Lower leg skin (tissue), 4 donors: ENCODE data around the gene MS4A5. TPM values are rescaled to one million over a fixed set of nuclear protein-coding genes. Genes with fewer than 3 reads are reported as not detected.

Experiments used
- DNase-seq, 2 donors: peaks; one replicate each; pipeline ENCODE4 v3.0.0-alpha.2; 2019; ENCODE audit warnings: low spot score in 2 of 2
- H3K4me3 ChIP-seq: fragments of 200-600 bp; sonication (generic); 2 replicates; pipeline ENCODE4 v1.5.1; 2017; ENCODE audit warnings: mild to moderate bottlenecking, low read depth; ENCODE audit not compliant: poor library complexity, severe bottlenecking
- CTCF ChIP-seq, 3 donors: fragments of 450-650 bp; IDR thresholded peaks; one replicate each; pipeline ENCODE4 v1.5.1; 2016; ENCODE audit warnings: antibody characterized with exemption in 3 of 3, mild to moderate bottlenecking in 3 of 3, moderate library complexity in 2 of 3
- POLR2A ChIP-seq, 2 donors: fragments of 450-650 bp; IDR thresholded peaks; one replicate each; pipeline ENCODE4 v1.6.1; 2016 to 2017; ENCODE audit warnings: antibody characterized with exemption in 2 of 2, mild to moderate bottlenecking in 1 of 2, moderate library complexity in 1 of 2
- WGBS, 2 donors: methylation state at CpG; one replicate each; pipeline ENCODE4 v1.1.5; 2018; 5-methylcytosine and 5-hydroxymethylcytosine counted together
- intact Hi-C: fragments of 100-400 bp; cut with DNase I; formaldehyde crosslinking; loops from one replicate; pipeline ENCODE4 v1.15.0; 2023; ENCODE audit warnings: low total_unique reads
- total RNA-seq, 4 donors: library from RNA; depleted of rRNA; stranded (reverse); fragments of >200 nt; gene quantifications; one replicate each; pipeline ENCODE4 v1.1.0, GENCODE V29; 2016

Gene MS4A5
- total RNA-seq, 4 donors from 2014 or later, result not detected

- intact Hi-C loops, result no loop called here
- no peak for TF ChIP-seq POLR2A (IDR thresholded peaks at IDR 0.05)
- no peak for TF ChIP-seq CTCF (IDR thresholded peaks at IDR 0.05)
- no peak for DNase-seq
- H3K4me3 ChIP-seq, result no peak overlapping the region
Measured at GRCh38 chr11:60454212-60454611, 24.8 kb downstream of the MS4A5 start.

GRCh38 chr11:60455531-60456042 lies 26.2 kb downstream of the MS4A5 start, which contains the start of gene MS4A1:
Gene MS4A1, plus strand, starts transcription at chr11:60455847. Its CDS starts 6,528 bp downstream, at chr11:60462375.
- DNase-seq, result no peak
- TF ChIP-seq POLR2A (IDR thresholded peaks at IDR 0.05), result no peak
- no peak for TF ChIP-seq CTCF (IDR thresholded peaks at IDR 0.05)
- no peak within 1 kb of the TSS for H3K4me3 ChIP-seq
- 64 to 66% methylated on average over 4 of the region's 4 CpGs for WGBS, 2 donors
- intact Hi-C loops, result no loop called here

GRCh38 chr11:60457576-60457975 lies 28.2 kb downstream of the MS4A5 start:
- WGBS, 2 donors, result 85 to 89% methylated on average over 3 of the region's 3 CpGs
- TF ChIP-seq POLR2A (IDR thresholded peaks at IDR 0.05), result no peak
- TF ChIP-seq CTCF (IDR thresholded peaks at IDR 0.05), result no peak
- DNase-seq, result no peak
- intact Hi-C loops, result no loop called here
- no peak overlapping the region for H3K4me3 ChIP-seq

GRCh38 chr11:60459345-60459744 lies 30.0 kb downstream of the MS4A5 start:
- TF ChIP-seq POLR2A (IDR thresholded peaks at IDR 0.05) (no peak), CTCF (IDR thresholded peaks at IDR 0.05) (no peak)
- WGBS, 2 donors, result 94 to 100% methylated on average over 1 of the region's 1 CpG
- intact Hi-C loops, result no loop called here
- no peak for DNase-seq
- H3K4me3 ChIP-seq, result no peak overlapping the region

- intact Hi-C loops, result no loop called here
- TF ChIP-seq POLR2A (IDR thresholded peaks at IDR 0.05) (no peak), CTCF (IDR thresholded peaks at IDR 0.05) (no peak)
- no peak overlapping the region for H3K4me3 ChIP-seq
- 63 to 66% methylated on average over 2 of the region's 2 CpGs for WGBS, 2 donors
- DNase-seq, result no peak
Measured at GRCh38 chr11:60468829-60469228, 39.5 kb downstream of the MS4A5 start.

- intact Hi-C loops, result no loop called here
- 57 to 69% methylated on average over 2 of the region's 2 CpGs for WGBS, 2 donors
Measured at GRCh38 chr11:60469723-60470122, 40.4 kb downstream of the MS4A5 start.

More at GRCh38 chr11:60469723-60470122, 40.4 kb downstream of the MS4A5 start:
- no peak for DNase-seq
- TF ChIP-seq POLR2A (IDR thresholded peaks at IDR 0.05) (no peak), CTCF (IDR thresholded peaks at IDR 0.05) (no peak)
- H3K4me3 ChIP-seq, result no peak overlapping the region
